Progenitor cell of endocrine pancreas (in vitro differentiated cells): ENCODE results near the gene CDS2. TPM values are rescaled to one million over a fixed set of nuclear protein-coding genes. Genes with fewer than 3 reads are reported as not detected.

Experiments
- DNase-seq: peaks from one replicate; pipeline ENCODE4 v3.0.0; 2021; ENCODE audit warnings: low spot score; ENCODE audit not compliant: unreplicated experiment
- H3K27ac Mint-ChIP-seq: 2 replicates; pipeline ENCODE4 v1.8.0; 2021; ENCODE audit warnings: mild to moderate bottlenecking, moderate library complexity, mixed read lengths
- H3K27me3 Mint-ChIP-seq: 2 replicates; pipeline ENCODE4 v1.8.0; 2021; ENCODE audit warnings: mixed read lengths
- H3K36me3 Mint-ChIP-seq: 2 replicates; pipeline ENCODE4 v1.8.0; 2022; ENCODE audit warnings: mixed read lengths; ENCODE audit not compliant: insufficient read depth
- H3K4me1 Mint-ChIP-seq: 2 replicates; pipeline ENCODE4 v1.8.0; 2021; ENCODE audit warnings: low read depth, mixed read lengths
- H3K4me3 Mint-ChIP-seq: 2 replicates; pipeline ENCODE4 v1.8.0; 2021; ENCODE audit warnings: low read depth, mild to moderate bottlenecking, moderate library complexity, mixed read lengths
- H3K9me3 Mint-ChIP-seq: 2 replicates; pipeline ENCODE4 v1.8.0; 2021; ENCODE audit warnings: low read depth, mixed read lengths
- total RNA-seq: library from RNA; stranded (reverse); gene quantifications from 2 replicates; pipeline ENCODE4 v1.2.1, GENCODE V29; 2021
- TF ChIP-seq, protein P1 (sequence below): fragments of 200-600 bp; sonication (generic); IDR thresholded peaks from one replicate; pipeline ENCODE4 v1.5.0; 2021; ENCODE audit warnings: antibody characterized with exemption, mild to moderate bottlenecking; ENCODE audit not compliant: unreplicated experiment

CDS2 gene
- total RNA-seq, 1 donor from 2014 or later, result 57.5 TPM

GRCh38 chr20:5153152-5153467, 26.3 kb downstream of the CDS2 start:
- TF ChIP-seq, protein P1, sequence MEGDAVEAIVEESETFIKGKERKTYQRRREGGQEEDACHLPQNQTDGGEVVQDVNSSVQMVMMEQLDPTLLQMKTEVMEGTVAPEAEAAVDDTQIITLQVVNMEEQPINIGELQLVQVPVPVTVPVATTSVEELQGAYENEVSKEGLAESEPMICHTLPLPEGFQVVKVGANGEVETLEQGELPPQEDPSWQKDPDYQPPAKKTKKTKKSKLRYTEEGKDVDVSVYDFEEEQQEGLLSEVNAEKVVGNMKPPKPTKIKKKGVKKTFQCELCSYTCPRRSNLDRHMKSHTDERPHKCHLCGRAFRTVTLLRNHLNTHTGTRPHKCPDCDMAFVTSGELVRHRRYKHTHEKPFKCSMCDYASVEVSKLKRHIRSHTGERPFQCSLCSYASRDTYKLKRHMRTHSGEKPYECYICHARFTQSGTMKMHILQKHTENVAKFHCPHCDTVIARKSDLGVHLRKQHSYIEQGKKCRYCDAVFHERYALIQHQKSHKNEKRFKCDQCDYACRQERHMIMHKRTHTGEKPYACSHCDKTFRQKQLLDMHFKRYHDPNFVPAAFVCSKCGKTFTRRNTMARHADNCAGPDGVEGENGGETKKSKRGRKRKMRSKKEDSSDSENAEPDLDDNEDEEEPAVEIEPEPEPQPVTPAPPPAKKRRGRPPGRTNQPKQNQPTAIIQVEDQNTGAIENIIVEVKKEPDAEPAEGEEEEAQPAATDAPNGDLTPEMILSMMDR, result no peak
- Mint-ChIP-seq H3K27ac (peak overlapping the region; percentile 1), H3K4me1 (peaks cover 14% of the 10 kb centered on the region), H3K9me3 (no peaks in the 10 kb centered on the region), H3K4me3 (no peak overlapping the region), H3K36me3 (no peaks in the 10 kb centered on the region), H3K27me3 (no peaks in the 10 kb centered on the region)
- DNase-seq, result no peak

- H3K9me3 Mint-ChIP-seq, result no peaks in the 10 kb centered on the region
- H3K36me3 Mint-ChIP-seq, result no peaks in the 10 kb centered on the region
- no peak for DNase-seq
- no peak overlapping the region for H3K4me3 Mint-ChIP-seq
- no peaks in the 10 kb centered on the region for H3K27me3 Mint-ChIP-seq
- peak overlapping the region; percentile 35 for H3K27ac Mint-ChIP-seq
- H3K4me1 Mint-ChIP-seq, result peaks cover 14% of the 10 kb centered on the region
- TF ChIP-seq, protein P1, result no peak
Measured at GRCh38 chr20:5153612-5154542, 27.1 kb downstream of the CDS2 start.

DNA sequence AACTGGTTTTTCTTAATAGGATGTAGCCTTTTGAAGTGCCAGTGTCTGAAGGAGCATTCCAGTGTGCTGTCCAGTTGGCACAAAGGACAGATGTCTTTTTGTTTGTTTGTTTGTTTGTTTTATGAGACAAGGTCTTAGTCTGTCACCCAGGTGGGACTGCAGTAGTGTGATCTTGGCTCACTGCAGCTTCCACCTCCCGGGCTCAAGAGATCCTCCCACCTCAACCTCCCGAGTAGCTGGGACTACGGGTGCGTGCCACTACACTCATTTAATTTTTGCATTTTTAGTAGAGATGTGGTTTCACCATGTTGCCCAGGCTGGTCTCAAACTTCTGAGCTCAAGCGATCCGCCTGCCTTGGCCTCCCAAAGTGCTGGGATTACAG, 27.7 kb downstream of the CDS2 start:
- H3K27ac Mint-ChIP-seq, result peak overlapping the region; percentile 44

DNA sequence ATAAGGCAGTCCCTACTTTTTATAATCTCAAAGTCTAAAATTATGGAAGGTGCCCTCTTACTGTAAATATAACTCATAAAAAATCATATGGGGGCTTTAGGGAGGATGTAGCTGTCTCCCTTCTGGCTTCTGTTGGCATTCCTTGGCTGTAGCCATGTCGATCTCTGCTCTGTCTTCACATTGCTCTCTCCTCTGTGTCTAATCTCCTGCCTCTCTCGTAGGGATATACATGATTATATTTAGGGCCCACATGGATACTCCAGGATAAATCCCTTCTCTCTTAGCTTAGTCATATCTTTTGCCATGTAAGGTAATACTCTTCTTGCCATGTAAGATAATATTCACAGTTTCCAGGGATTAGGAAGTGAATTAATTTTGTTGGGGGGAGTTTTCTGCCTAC, 28.6 kb downstream of the CDS2 start:
- H3K9me3 Mint-ChIP-seq, result no peaks in the 10 kb centered on the region
- no peak for DNase-seq
- no peaks in the 10 kb centered on the region for H3K36me3 Mint-ChIP-seq
- H3K27me3 Mint-ChIP-seq, result no peaks in the 10 kb centered on the region
- H3K4me3 Mint-ChIP-seq, result no peak overlapping the region
- TF ChIP-seq, protein P1, result no peak
- no peak overlapping the region for H3K27ac Mint-ChIP-seq
- H3K4me1 Mint-ChIP-seq, result peaks cover 12% of the 10 kb centered on the region

More for the DNA sequence above, 27.7 kb downstream of the CDS2 start:
- Mint-ChIP-seq H3K36me3 (no peaks in the 10 kb centered on the region), H3K27me3 (no peaks in the 10 kb centered on the region), H3K9me3 (no peaks in the 10 kb centered on the region), H3K4me3 (no peak overlapping the region), H3K4me1 (peaks cover 14% of the 10 kb centered on the region)
- TF ChIP-seq, protein P1, result no peak
- DNase-seq, result no peak

GRCh38 chr20:5156675-5157448, 30.1 kb downstream of the CDS2 start:
- Mint-ChIP-seq H3K4me1 (peaks cover 10% of the 10 kb centered on the region), H3K36me3 (no peaks in the 10 kb centered on the region), H3K27ac (no peak overlapping the region), H3K27me3 (no peaks in the 10 kb centered on the region), H3K4me3 (no peak overlapping the region), H3K9me3 (no peaks in the 10 kb centered on the region)
- no peak for DNase-seq
- TF ChIP-seq, protein P1, result no peak
